Uterus (tissue), 4 donors: ENCODE data around the gene NAA38. TPM values are rescaled to one million over a fixed set of nuclear protein-coding genes. Genes with fewer than 3 reads are reported as not detected.
A peak's percentile ranks its signal among the peaks of the same experiment; 100 is the strongest.

Experiments used
- DNase-seq, 2 donors: peaks; one replicate each; pipeline ENCODE4 v3.0.0-alpha.2; 2019 to 2020
- H3K27ac ChIP-seq, 2 donors: fragments of 200-600 bp; sonication (generic); 1 replicate in 1 of 2; 2 replicates in 1 of 2; pipeline ENCODE4 v1.5.1; 2016 to 2018
- H3K27me3 ChIP-seq, 2 donors: fragments of 200-600 bp; sonication (generic); one replicate each; pipeline ENCODE4 v1.5.1; 2018 to 2019; ENCODE audit warnings: control low read depth in 1 of 2
- H3K36me3 ChIP-seq, 2 donors: fragments of 200-600 bp; sonication (generic); one replicate each; pipeline ENCODE4 v1.5.1; 2019; ENCODE audit warnings: control low read depth in 1 of 2
- H3K4me1 ChIP-seq, 2 donors: fragments of 200-600 bp; sonication (generic); one replicate each; pipeline ENCODE4 v1.5.1; 2018 to 2019; ENCODE audit warnings: control low read depth in 1 of 2
- H3K4me3 ChIP-seq, 2 donors: fragments of 200-600 bp; sonication (generic); 1 replicate in 1 of 2; 2 replicates in 1 of 2; pipeline ENCODE4 v1.5.1; 2018 to 2019; ENCODE audit warnings: mild to moderate bottlenecking in 1 of 2
- H3K9me3 ChIP-seq, 2 donors: fragments of 200-600 bp; sonication (generic); one replicate each; pipeline ENCODE4 v1.5.1; 2019; ENCODE audit warnings: control low read depth in 1 of 2
- CTCF ChIP-seq, 4 experiments: fragments of 200-600 bp in 2 of 4; fragments of 450-650 bp in 2 of 4; sonication (generic) in 2 of 4; IDR thresholded peaks; one replicate each; pipeline ENCODE4 v1.5.1; 2016 to 2019; ENCODE audit warnings: antibody characterized with exemption in 4 of 4, mild to moderate bottlenecking in 2 of 4, moderate library complexity in 1 of 4
- POLR2A ChIP-seq, 2 donors: fragments of 450-650 bp; IDR thresholded peaks; one replicate each; pipeline ENCODE4 v1.6.1; 2016; ENCODE audit warnings: antibody characterized with exemption in 2 of 2, mild to moderate bottlenecking in 1 of 2, moderate library complexity in 1 of 2
- intact Hi-C: fragments of 100-400 bp; cut with DNase I; formaldehyde crosslinking; loops from one replicate; pipeline ENCODE4 v1.15.1; 2023; ENCODE audit warnings: low total_unique reads
- total RNA-seq, 4 donors: library from RNA; depleted of rRNA in 3 of 4; stranded (reverse); fragments of >200 nt in 3 of 4; gene quantifications; one replicate each; pipeline versions ENCODE4 v1.1.0 to v1.2.4, GENCODE V29; 2014 to 2023
- donor health status: DM: yes; HTN: yes; CAD: no.

NAA38 gene
- total RNA-seq, 4 donors from 2014 or later: 3.6 to 94.7 (median 48.1) TPM

- no peaks in the 10 kb centered on the region for H3K36me3 ChIP-seq
- no peak for DNase-seq
Measured at GRCh38 chr17:7894866-7895265, 37.5 kb upstream of the NAA38 start.

GRCh38 chr17:7894226-7894625 lies 36.9 kb upstream of the NAA38 start:
- H3K27ac ChIP-seq: no peak overlapping the region
- no peak for TF ChIP-seq CTCF (IDR thresholded peaks at IDR 0.05)
- TF ChIP-seq POLR2A (IDR thresholded peaks at IDR 0.05): no peak
- intact Hi-C loops: no loop called here

More at GRCh38 chr17:7894866-7895265, 37.5 kb upstream of the NAA38 start:
- no peak overlapping the region for H3K4me3 ChIP-seq
- H3K27me3 ChIP-seq: no peaks in the 10 kb centered on the region
- H3K27ac ChIP-seq: no peak overlapping the region
- peaks cover 0 to 4% of the 10 kb centered on the region in 2 donors for H3K4me1 ChIP-seq
- no peaks in the 10 kb centered on the region for H3K9me3 ChIP-seq
- intact Hi-C loops: no loop called here
- no peak for TF ChIP-seq CTCF (IDR thresholded peaks at IDR 0.05)
- no peak for TF ChIP-seq POLR2A (IDR thresholded peaks at IDR 0.05)

GRCh38 chr17:7893187-7893880 lies 36.0 kb upstream of the NAA38 start:
- Histone ChIP-seq H3K27me3 (no peaks in the 10 kb centered on the region), H3K4me3 (no peak overlapping the region), H3K4me1 (peaks cover 3 to 18% of the 10 kb centered on the region in 2 donors), H3K36me3 (no peaks in the 10 kb centered on the region), H3K9me3 (no peaks in the 10 kb centered on the region), H3K27ac (no peak overlapping the region)
- TF ChIP-seq CTCF (IDR thresholded peaks at IDR 0.05) (no peak), POLR2A (IDR thresholded peaks at IDR 0.05) (no peak)
- intact Hi-C loops: no loop called here
- DNase-seq: no peak

More at GRCh38 chr17:7894226-7894625, 36.9 kb upstream of the NAA38 start:
- Histone ChIP-seq H3K4me1 (peaks cover 0 to 10% of the 10 kb centered on the region in 2 donors), H3K27me3 (no peaks in the 10 kb centered on the region), H3K9me3 (no peaks in the 10 kb centered on the region), H3K4me3 (no peak overlapping the region), H3K36me3 (no peaks in the 10 kb centered on the region)
- DNase-seq: no peak

GRCh38 chr17:7889166-7889955 lies 32.0 kb upstream of the NAA38 start:
- Histone ChIP-seq H3K27ac (peak overlapping the region; percentile 97 to 98), H3K4me3 (no peak overlapping the region), H3K4me1 (peaks cover 6 to 23% of the 10 kb centered on the region in 2 donors), H3K27me3 (no peaks in the 10 kb centered on the region), H3K9me3 (no peaks in the 10 kb centered on the region), H3K36me3 (no peaks in the 10 kb centered on the region)
- intact Hi-C loops: no loop called here
- TF ChIP-seq CTCF (IDR thresholded peaks at IDR 0.05) (peak; percentile 21 to 75 (median 44)), POLR2A (IDR thresholded peaks at IDR 0.05) (peak in 1 of 2 donors; percentile 31)
- DNase-seq: peak; percentile 91 to 95
